ENCODE measurements around the gene DMRT3.

DMRT3 gene

DNA sequence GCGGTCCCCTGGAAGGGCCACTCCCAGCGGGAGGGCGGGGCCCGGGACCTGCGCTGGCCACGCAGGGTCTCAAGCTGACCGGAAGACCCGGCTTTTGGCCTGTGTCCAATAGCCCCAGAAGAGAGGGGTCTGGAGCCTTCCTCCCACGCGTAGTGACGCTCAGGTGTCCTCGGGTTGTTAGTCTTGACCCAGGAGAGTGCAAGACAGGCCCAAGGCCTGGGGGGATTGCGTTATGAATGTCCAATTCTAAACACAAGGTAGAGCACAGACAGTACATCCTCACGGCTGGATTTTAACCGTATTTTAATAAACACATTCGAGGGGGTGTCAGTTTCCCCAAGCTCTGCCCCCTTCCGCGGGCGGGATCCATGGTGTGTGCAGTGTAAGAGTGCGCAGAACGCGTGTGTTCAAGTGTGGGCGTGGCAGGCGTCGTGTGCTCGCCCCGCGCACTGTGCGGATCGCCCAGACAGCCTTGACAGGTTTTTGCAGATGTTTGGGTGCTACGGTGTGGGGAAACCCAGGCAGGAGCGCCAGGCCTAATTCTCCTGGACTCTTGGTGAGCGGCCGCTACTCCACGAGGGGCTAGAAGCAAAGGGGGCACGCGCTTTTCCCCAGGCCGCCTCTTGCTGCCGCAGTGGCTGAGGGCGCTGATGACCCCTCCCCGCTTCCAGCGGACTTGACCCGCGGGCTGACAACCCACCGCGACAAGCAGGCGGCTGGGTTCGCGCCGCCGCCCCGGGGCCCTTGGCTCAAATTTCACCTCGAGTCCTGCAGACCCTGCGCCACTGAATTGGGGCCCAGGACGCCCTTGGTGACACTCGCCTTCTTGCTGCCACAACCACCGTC, 6.1 kb upstream of the DMRT3 start:
- no peak for DNase-seq (ENCODE audit: low read depth in 2 of 2)

GRCh38 chr9:971901-972500, 4.5 kb upstream of the DMRT3 start:
- no peak for DNase-seq (ENCODE audit: low read depth in 2 of 2)

DNA sequence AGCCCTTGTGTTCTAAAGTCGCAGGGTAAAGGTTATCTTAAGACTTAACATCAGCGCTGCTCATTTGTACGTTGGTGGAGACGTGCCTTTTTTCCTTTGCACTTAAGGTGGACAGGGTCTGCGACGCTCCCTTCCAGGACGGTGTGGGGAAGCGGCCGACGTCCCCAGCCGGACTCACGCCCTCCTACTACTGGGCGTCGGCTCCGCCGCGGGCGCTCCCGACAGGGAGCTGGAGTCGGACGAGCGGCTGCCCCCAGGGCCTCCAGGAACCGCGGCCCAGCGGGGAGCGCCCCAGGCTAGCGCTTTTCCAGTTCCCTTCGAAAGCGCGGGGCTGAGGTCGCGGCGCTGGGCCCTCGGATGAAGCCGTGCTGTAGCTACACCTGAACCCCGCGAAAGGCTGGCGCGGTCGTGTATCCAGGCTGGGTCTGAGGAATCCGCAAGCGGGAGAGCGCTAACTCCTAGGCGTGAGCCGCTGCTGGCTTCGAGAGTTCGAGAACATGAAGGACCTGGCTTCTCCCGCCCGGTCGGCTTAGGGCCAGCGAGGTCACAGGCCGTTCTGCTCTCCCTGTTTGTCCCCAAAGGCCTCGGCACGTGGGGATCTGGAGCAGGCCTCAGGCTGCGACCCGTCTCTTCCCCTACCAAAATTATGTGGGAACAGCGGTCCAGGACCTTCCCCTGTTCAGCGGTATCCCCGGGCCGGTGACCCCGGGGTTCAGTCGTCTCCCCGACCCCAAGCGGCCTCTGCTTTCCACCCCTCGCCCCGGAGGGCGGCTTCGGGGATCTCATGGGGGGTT, 3.8 kb upstream of the DMRT3 start:
- DNase-seq (ENCODE audit: low read depth in 2 of 2) = no peak

DNA sequence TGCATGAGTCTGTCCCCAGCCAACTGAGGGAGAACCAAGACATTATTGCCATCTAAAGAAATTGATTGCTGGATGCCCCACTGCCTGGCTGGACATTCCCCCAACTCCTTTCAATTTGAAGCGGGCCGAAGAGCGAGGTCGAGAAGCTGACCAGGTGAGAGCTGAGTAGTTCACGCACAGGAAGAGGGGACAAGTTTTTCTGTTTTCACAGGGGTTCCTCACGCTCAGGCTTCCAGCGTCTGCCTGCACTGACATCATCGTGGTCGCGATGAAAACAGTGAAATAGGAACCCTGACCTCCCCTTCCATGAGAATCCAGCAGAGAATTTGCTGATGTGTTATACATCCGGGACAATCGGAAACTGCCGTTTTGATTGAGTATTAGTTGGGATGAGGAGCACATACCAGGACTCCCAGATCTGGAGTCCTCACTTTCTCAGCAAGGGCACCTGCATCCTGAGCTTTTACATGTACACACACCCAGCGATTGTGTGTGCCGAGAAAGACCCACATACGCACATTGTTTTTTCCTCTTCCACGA, 3.1 kb upstream of the DMRT3 start:
- DNase-seq (ENCODE audit: low read depth in 2 of 2) = no peak

GRCh38 chr9:974031-974995, 2.1 kb upstream of the DMRT3 start:
- DNase-seq (ENCODE audit: low read depth in 2 of 2) = no peak

- no peak for DNase-seq (ENCODE audit: low read depth in 2 of 2)
Measured at GRCh38 chr9:974996-975739, 1.3 kb upstream of the DMRT3 start.

DNA sequence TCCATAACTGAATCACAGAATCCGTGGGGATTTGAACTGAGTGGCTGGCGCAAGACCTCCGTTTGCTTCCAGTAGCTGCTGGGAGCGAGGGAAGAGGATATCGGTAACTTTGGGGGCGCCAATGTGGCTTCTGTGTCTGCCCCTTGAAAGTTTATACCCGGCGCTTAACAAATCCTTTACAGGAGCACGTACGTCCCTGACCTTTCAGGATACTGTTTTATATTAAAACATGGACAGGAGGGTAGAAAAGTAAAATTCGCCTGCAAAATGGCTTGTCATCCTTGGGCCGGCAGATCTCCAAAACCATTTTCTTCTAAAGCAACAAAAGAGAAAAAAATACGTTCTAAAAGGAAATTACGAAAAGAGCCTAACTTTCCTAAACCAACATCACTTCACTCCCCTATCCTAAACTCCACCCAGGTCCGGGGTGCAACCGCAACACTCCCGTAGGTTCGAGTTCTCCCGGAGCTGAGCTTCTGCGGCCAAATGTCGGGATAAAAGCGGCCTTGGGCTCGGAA, 656 bp upstream of the DMRT3 start:
- no peak for DNase-seq (ENCODE audit: low read depth in 2 of 2)

GRCh38 chr9:976943-977837, 735 bp downstream of the DMRT3 start:
- DNase-seq (ENCODE audit: low read depth in 2 of 2) = no peak

- DNase-seq (ENCODE audit: low read depth in 2 of 2) = no peak
Measured at GRCh38 chr9:977838-978830, 1.7 kb downstream of the DMRT3 start.

DNA sequence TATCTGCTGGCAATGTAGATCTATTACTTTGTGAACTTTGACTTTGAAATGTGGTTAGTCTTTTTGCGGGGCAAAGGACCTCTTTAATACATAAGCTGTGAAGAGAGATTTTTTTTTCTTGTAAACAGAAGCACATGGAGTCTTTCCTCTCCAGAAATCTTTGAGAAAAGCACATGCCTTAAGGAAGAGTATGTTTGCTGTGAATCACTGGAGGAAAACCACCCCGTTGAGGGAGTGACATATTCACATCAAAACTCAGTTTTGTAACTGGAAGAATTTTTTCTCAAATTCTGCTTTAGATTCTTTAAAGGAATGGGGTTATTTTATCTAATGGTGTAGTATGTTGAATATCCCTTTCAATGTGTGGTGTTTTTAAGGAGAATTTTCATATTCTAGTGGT, 3.5 kb downstream of the DMRT3 start:
- no peak for DNase-seq (ENCODE audit: low read depth in 2 of 2)

- no peak for DNase-seq (ENCODE audit: low read depth in 2 of 2)
Measured at GRCh38 chr9:980640-981039, 4.2 kb downstream of the DMRT3 start.

- no peak for DNase-seq (ENCODE audit: low read depth in 2 of 2)
Measured at GRCh38 chr9:981491-981898, 5.0 kb downstream of the DMRT3 start.

GRCh38 chr9:982394-983230, 6.2 kb downstream of the DMRT3 start:
- DNase-seq (ENCODE audit: low read depth in 2 of 2) = no peak

- no peak for DNase-seq (ENCODE audit: low read depth in 2 of 2)
Measured at GRCh38 chr9:994005-994404, 17.6 kb downstream of the DMRT3 start.

- DNase-seq (ENCODE audit: low read depth in 2 of 2) = no peak
Measured at GRCh38 chr9:995192-995591, 18.7 kb downstream of the DMRT3 start.

DNA sequence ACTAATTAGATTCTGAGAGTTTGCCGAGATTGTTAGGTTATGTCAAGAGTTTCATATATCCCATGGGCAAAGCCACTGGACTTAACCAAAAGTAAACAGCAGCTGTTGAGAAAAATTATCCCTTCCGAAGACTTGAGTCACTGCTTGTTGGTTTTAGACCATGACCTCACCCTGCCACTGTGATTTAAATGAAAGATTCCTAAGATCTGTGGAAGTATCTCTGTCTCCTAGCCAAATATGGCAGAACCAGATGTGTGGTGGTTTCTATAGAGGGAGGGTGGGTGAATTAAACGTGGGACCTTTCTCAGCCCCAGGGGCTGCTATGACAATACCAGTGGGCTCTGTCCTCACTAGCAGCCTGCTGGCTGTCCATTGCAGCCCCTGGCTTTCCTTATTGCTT, 19.3 kb downstream of the DMRT3 start:
- no peak for DNase-seq (ENCODE audit: low read depth in 2 of 2)
